Uterus (tissue), 2 donors: Measurements from ENCODE around the gene CCDC117.
"Not testable (repeated sequence)": the region's sequence is repeated elsewhere in the genome, so short reads cannot be mapped to it uniquely, and the experiment has no call there.

Source experiments
- POLR2A ChIP-seq, 2 donors: fragments of 450-650 bp; IDR thresholded peaks; one replicate each; pipeline ENCODE4 v1.6.1; 2016; ENCODE audit warnings: antibody characterized with exemption in 2 of 2, mild to moderate bottlenecking in 1 of 2, moderate library complexity in 1 of 2
- TF ChIP-seq, protein P1 (sequence below), 4 experiments: fragments of 200-600 bp in 2 of 4; fragments of 450-650 bp in 2 of 4; sonication (generic) in 2 of 4; IDR thresholded peaks; one replicate each; pipeline ENCODE4 v1.5.1; 2016 to 2019; ENCODE audit warnings: antibody characterized with exemption in 4 of 4, mild to moderate bottlenecking in 2 of 4, moderate library complexity in 1 of 4

GRCh38 chr22:28762000-28762399 is 10.5 kb upstream of the CCDC117 start:
- TF ChIP-seq, protein P1, sequence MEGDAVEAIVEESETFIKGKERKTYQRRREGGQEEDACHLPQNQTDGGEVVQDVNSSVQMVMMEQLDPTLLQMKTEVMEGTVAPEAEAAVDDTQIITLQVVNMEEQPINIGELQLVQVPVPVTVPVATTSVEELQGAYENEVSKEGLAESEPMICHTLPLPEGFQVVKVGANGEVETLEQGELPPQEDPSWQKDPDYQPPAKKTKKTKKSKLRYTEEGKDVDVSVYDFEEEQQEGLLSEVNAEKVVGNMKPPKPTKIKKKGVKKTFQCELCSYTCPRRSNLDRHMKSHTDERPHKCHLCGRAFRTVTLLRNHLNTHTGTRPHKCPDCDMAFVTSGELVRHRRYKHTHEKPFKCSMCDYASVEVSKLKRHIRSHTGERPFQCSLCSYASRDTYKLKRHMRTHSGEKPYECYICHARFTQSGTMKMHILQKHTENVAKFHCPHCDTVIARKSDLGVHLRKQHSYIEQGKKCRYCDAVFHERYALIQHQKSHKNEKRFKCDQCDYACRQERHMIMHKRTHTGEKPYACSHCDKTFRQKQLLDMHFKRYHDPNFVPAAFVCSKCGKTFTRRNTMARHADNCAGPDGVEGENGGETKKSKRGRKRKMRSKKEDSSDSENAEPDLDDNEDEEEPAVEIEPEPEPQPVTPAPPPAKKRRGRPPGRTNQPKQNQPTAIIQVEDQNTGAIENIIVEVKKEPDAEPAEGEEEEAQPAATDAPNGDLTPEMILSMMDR (IDR thresholded peaks at IDR 0.05) = not testable (repeated sequence)
- not testable (repeated sequence) for TF ChIP-seq POLR2A (IDR thresholded peaks at IDR 0.05)
